ENCODE data around the gene ENPP6.
"Not testable (repeated sequence)": the region's sequence is repeated elsewhere in the genome, so short reads cannot be mapped to it uniquely, and the experiment has no call there.

Gene ENPP6

GRCh38 chr4:184146951-184147350, 70.7 kb downstream of the ENPP6 start:
- DNase-seq = no peak

DNA sequence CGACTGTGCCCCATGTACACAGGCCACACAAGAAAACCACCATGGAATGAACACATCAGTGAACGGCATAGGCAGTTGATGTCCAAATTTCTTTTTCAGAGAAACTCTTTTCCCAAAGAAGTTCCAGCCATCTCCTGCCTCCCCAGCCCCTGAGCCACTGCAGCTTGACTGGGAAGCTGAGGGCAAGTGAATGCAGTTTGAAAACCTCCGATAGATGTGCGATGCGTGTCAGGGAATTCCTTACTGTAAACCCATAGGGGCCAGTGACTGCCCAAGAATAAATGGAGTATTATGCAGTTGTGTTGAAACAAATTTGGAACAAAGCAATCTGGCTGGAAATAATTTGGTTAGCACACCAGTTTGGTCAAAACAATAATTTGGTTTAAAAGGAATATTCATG, 72.1 kb downstream of the ENPP6 start:
- DNase-seq = no peak

DNA sequence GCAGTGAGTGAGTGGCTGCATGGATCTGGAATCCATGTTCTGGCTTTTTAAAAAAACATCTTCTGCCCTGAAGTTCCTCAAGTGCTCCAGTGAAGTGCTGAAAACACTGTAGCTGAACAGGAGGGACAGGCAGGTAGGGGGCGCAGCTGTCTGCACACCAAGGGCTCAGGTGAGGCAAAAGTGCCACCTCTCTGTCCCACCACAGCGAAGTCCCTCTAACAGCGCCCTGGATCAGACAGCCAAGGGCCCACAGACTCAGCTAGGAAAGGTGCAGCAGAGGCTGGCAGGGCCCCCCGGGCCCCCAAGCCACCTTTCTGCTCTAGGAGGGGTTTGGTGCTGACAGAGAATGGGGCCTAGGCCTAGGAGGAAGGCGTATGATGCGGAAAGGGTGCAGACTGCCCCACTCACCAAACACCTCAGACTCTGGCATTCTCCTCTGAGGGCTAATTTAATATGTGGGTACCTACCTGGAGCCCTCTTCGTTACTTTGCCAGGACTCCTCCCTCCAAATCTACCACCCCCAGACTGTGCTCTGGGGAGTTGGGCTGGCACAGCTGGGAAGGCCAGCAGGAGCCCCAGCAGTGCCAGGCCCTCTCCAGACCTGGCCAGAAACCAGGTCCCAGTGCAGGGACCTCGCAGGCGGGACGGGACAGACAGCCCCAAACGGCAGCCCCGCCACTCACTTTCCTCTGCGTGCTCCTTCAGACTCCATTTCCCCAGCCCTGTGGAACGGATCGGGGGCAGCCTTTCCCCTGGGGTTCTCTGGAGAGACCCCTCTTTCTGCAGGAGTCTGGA, 73.7 kb downstream of the ENPP6 start:
- DNase-seq = no peak

DNA sequence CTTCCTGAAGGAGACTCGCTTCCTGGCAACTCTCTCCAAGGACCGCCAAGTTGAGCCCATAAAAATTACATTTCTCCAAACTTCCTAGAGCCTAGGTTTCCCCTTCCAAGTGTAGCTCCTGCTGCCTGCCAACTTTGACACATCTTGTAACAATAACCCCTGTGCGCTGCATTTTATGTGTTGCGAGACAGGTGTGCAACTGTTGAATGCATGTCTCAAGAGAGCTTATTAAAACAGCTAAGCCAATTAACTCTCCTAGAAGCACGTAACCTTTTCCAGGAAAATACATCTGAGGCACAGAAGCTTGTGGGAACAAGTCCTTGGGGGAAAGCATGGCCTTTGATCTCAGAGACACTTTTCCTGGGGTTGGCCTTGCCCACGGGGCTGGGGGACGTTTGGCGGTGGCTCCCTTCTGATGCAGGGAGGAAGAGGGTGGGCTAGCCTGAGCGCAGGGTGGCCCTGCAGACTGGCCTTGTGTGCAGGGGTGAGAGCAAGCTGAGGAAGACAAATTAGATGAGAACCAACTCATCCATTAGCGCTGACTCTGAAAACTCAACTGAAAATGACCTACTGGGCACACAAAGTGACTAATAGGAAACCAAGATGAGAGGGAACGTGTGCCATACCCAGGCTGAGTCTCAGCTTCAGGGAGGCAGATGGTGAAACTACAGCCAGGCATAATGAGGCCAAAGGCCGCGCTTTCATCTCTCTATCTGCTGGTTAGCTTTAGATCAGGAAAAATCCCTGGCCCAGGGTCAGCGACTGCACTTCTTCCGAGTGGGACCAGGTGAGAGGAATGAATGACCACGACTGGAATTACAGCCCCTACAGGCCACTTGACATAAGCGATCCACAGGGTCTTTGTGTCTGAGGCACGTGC, 75.3 kb downstream of the ENPP6 start:
- no peak for DNase-seq

DNA sequence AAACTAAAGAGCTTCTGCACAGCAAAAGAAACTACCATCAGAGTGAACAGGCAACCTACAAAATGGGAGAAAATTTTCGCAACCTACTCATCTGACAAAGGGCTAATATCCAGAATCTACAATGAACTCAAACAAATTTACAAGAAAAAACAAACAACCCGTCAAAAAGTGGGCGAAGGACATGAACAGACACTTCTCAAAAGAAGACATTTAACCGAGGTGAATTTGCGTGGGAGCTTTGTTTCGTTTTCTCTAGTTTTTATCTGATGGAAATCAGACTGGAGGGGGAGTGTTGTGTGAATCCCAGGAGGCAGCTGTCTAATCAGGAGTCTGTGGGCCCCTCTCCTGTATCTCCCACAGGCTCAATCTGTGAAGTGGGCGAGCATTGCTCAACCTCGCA, 76.8 kb downstream of the ENPP6 start:
- not testable (repeated sequence) for DNase-seq

DNA sequence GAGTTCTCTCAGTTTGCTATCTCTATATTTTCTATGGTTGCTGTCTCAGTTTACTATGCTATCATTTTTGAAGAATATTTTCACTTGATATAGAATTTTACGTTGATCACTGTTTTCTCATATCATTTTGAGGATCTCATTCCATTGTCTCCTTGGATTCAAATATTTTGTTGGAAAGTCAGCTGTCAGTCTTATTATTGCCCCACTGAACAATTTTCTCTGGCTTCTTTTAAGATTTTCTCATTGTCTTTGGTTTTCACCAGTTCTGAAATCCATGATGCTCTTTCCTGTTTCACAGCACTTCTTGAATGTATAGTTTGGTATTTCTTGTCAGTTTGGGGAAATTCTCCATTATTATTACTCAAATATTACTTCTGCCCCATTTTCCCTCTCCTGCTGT, 81.1 kb downstream of the ENPP6 start:
- no peak for DNase-seq

DNA sequence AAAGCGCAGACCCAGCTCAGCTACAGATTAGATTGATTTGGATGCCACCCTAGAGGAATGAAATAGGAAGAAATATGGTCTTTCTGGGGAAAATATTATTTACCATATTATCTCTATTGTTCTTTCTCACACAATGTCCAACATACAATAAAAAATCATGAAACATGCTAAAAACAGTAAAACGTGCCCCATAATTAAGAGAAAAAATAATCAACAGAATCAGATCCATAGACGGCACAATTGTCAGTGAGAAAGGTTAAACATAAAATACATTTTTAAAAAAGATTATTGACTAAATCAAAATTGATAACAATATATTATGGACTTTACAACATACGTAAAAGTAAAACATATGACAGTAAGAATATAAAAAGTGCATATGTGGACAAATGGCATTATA, 90.9 kb downstream of the ENPP6 start:
- DNase-seq = no peak

GRCh38 chr4:184122631-184123408, 94.9 kb downstream of the ENPP6 start:
- DNase-seq = no peak

- DNase-seq = no peak
These were observed 97.0 kb downstream of the ENPP6 start for GRCh38 chr4:184120549-184121127.

GRCh38 chr4:184117662-184118199, 99.9 kb downstream of the ENPP6 start:
- DNase-seq = no peak

GRCh38 chr4:184115399-184115798, 102.3 kb downstream of the ENPP6 start:
- no peak for DNase-seq

- DNase-seq = no peak
These were observed 103.2 kb downstream of the ENPP6 start for GRCh38 chr4:184114431-184114830.

- DNase-seq = no peak
These were observed 105.6 kb downstream of the ENPP6 start for GRCh38 chr4:184112006-184112550.

- DNase-seq = no peak
These were observed 106.3 kb downstream of the ENPP6 start for GRCh38 chr4:184111233-184111832.

- no peak for DNase-seq
These were observed 107.0 kb downstream of the ENPP6 start for GRCh38 chr4:184110452-184111224.

DNA sequence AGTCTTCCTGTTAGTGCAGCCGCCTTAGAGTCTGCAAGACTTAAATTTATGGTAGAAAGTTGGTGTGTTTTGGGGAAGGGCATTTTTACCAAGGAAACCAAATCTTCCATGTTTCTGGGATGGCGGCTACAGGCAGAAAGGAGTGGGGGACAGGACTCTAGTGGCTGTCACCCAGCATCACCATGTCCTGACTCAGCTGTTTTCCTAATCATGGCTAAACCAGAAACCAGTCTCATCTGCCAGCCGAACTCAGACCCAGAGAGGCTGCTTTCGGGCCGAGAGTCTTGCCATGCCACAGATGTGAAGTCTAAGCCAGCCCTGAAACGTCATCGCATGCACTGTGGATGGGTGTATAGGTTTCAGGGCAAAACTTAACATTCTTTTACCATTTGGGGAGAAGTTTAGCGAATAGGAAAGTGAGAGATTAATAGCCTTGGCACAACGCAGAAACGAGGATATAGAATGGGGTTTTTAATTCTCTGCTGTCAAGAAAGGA, 109.6 kb downstream of the ENPP6 start:
- DNase-seq = no peak

DNA sequence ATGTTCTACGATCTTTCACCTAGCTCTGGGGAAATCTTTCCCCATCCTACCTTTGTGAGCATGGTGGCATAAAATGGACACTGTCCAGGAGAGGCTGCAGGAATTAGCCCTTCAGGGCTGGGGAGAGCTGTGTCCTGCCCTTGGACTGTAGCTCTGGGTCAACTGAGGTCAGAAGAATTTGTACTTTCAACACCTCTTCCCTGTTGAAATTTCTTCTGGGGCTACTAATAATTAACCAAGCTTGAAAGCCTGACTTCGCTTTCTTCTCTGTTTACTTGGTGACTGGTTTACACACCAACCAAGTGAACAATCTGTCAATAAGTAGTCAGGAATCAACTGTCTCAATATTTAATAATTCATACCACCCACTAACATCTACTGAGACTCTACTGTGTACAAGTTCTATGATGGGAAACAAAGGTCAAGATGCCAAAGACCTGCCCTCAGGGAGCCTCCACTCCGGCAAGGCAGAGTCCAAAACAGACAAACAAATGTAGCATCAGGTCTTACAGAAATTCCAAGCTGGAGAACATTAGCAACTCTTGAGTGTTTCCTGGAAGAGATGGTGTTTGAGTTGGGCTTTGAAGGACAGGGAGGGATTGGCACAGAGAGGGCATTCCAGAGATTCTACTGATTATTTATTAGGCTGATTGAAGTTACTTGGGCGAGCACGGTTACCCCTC, 113.1 kb downstream of the ENPP6 start:
- DNase-seq = no peak

DNA sequence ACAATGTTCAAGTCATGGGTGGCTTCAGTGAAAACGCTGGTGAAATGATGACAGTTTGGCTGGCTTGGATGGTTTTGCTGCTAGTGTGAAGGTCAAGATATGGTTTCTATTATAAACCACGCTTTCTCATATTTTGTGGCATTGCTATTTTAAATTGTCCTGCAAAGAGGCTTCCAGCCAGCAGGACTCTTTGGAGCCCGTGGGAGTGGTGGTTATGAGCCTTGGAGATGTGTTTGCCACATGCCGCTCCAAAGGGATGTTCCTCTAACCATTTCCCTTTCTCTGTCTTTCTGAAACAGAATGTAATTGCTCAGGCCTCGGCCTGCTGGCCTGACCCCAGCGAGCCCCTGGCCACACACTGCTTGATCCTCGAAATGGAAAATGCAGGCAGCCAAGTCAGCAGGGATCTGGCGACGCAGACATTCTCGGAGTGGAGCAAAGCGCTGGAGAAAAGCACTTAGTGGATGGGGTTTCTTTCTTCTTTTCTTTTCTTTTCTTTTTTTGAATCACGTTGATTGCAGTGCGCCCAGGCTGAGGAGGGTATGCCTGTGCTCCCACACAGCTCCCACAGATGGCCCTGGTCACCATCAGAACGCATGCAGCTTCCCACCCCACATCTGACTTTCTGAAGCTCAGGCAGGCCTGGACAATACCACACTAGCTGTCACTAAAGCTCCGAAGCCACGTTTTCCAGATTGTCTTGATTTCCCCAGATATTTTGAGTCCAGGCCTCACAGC, 114.0 kb downstream of the ENPP6 start:
- DNase-seq = no peak

- no peak for DNase-seq
These were observed 114.7 kb downstream of the ENPP6 start for GRCh38 chr4:184102927-184103326.

GRCh38 chr4:184102488-184102887, 115.2 kb downstream of the ENPP6 start:
- no peak for DNase-seq

All from NCI-H345 (cell line).